Vagina (tissue), 2 donors: ENCODE results near the gene GJD3.

Source experiments
- CTCF ChIP-seq, 3 experiments: fragments of 450-650 bp in 2 of 3; fragments of 200-600 bp in 1 of 3; sonication (generic) in 1 of 3; IDR thresholded peaks; one replicate each; pipeline ENCODE4 v1.5.1; 2017 to 2019; ENCODE audit warnings: antibody characterized with exemption in 3 of 3, mild to moderate bottlenecking in 2 of 3, moderate library complexity in 2 of 3
- POLR2A ChIP-seq, 2 donors: fragments of 450-650 bp; IDR thresholded peaks; one replicate each; pipeline ENCODE4 v1.6.1; 2017; ENCODE audit warnings: antibody characterized with exemption in 2 of 2, mild to moderate bottlenecking in 2 of 2, moderate library complexity in 2 of 2
- POLR2AphosphoS5 ChIP-seq, 2 donors: sonication (generic); formaldehyde crosslinking; IDR thresholded peaks; one replicate each; pipeline ENCODE4 v1.9.0; 2017; ENCODE audit warnings: antibody characterized with exemption in 2 of 2, mild to moderate bottlenecking in 2 of 2, low read depth in 1 of 2; ENCODE audit not compliant: insufficient read depth in 1 of 2

DNA sequence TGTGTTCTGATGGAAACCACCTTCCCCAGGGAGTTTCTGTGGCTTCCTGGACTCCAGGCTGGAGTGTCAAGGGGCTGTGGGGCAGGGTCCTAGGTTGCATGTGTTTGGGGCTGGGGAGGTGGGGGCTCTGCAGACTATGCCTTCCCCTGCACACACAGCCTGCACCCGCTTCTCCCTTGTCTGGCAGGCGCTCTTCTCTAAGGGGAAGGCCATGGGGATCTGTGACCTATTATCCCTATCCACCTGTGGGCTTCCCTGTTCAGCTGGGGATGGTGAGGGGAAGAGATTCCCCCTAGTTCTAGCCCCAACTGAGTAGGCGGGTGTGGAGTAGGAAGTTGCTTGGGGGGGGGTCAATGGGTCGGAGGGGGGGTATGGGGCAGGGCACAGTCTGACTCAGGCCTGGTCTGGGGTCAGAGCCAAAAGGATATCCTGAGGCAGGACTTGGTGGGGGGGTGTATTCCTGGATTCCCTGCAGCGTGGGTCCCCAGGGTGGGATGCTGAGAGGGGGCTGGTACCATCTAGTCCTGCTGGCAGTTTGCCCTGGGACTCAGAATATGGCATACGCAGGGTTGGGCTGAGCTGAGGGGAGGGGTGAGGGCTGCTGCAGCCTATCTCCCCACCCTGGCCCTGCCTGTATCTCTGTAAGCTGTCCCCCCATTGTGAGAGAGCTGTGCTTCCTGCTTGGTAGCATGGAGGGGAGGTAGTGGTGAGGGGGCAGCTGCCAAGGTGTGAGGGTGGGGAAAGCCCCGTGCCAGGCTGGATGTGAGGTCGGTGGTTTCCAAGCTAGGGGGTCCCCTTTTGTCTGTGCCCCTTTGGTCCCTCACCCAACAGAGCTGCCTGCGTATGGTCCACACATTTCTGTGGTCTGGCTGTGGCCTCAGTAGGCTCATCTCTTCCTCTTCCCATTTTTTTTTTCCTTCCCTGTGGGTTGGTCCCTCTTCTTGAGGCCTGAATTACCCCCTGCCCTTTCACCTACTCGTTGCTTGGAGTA, 40.9 kb downstream of the GJD3 start:
- no peak for TF ChIP-seq POLR2A (IDR thresholded peaks at IDR 0.05)
- no peak for TF ChIP-seq CTCF (IDR thresholded peaks at IDR 0.05)
- no peak for TF ChIP-seq POLR2AphosphoS5 (IDR thresholded peaks at IDR 0.05; ENCODE audit: insufficient read depth in 1 of 2, low read depth in 1 of 2)
